OCI-LY7 (cell line): Measurements from ENCODE around the gene KLK6.

ENCODE experiments used
- EZH2phosphoT487 ChIP-seq: fragments of 200-600 bp; sonication (generic); IDR thresholded peaks from 2 replicates; pipeline ENCODE4 v1.6.1; 2018; ENCODE audit warnings: low read depth, borderline replicate concordance, mild to moderate bottlenecking, mixed run types, antibody characterized with exemption, low read length, moderate library complexity, mixed read lengths
- TF ChIP-seq, protein P1 (sequence below): fragments of 200-600 bp; sonication (generic); conservative IDR thresholded peaks from 2 replicates; pipeline ENCODE4 v1.5.1; 2014; ENCODE audit warnings: mild to moderate bottlenecking, antibody characterized with exemption, low read length, moderate library complexity, mixed read lengths

GRCh38 chr19:50980208-50980607, 10.8 kb upstream of the KLK6 start:
- TF ChIP-seq, protein P1, sequence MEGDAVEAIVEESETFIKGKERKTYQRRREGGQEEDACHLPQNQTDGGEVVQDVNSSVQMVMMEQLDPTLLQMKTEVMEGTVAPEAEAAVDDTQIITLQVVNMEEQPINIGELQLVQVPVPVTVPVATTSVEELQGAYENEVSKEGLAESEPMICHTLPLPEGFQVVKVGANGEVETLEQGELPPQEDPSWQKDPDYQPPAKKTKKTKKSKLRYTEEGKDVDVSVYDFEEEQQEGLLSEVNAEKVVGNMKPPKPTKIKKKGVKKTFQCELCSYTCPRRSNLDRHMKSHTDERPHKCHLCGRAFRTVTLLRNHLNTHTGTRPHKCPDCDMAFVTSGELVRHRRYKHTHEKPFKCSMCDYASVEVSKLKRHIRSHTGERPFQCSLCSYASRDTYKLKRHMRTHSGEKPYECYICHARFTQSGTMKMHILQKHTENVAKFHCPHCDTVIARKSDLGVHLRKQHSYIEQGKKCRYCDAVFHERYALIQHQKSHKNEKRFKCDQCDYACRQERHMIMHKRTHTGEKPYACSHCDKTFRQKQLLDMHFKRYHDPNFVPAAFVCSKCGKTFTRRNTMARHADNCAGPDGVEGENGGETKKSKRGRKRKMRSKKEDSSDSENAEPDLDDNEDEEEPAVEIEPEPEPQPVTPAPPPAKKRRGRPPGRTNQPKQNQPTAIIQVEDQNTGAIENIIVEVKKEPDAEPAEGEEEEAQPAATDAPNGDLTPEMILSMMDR = no peak
- TF ChIP-seq EZH2phosphoT487 = no peak
